HG03103 (cell line): ENCODE measurements around the gene FUT8.

Source experiments
- ATAC-seq: cut with Tn5 transposase; IDR thresholded peaks from one replicate; pipeline ENCODE4 v1.9.1; 2021; ENCODE audit warnings: low read depth; ENCODE audit not compliant: unreplicated experiment

FUT8 gene

DNA sequence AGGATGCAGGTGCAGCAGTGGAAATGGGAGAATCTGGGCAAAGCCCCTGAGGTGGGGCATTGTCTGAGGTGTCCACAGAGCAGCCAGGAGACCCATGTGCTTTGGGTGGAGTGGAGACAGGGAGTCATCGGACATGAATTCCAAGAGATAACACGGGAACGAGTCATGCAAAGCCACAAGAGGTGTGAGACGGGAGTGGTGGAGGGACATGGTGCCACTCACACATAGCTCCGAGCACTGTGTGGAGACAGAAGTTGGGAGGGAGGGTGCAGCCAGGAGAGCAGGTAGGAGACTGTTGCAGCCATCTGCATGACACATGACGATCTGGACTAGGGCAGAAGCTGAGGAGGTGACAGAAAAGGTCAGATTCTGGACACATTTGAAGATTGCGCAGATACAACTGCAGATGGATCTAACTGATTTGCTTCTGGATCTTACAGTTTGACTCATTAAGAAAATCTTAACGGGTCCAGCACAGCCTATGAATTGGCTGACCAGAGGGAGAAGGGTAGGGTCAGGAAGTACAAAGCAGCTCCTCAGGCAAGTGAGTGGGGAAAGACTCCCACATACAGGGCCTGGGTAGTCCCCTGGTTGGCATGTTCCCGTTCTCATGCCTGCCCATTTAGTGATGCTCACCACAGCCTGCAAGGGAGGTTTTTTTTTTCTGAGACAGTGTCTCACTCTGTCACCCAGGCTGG is 379.8 kb downstream of the FUT8 start:
- ATAC-seq = no peak
